IPS DF 4.7 (cell line): ENCODE measurements around the gene GIMAP8.
"Not testable (repeated sequence)": the region's sequence is repeated elsewhere in the genome, so short reads cannot be mapped to it uniquely, and the experiment has no call there.

ENCODE experiments used
- DNase-seq: peaks from one replicate; pipeline ENCODE4 v3.0.0-alpha.2; 2013; ENCODE audit warnings: low spot score; ENCODE audit errors: extremely low read depth

Gene GIMAP8

GRCh38 chr7:150463461-150463860 lies 13.0 kb downstream of the GIMAP8 start:
- DNase-seq = no peak

- no peak for DNase-seq
Measured at GRCh38 chr7:150464962-150465361, 14.5 kb downstream of the GIMAP8 start.

GRCh38 chr7:150465414-150465813 lies 15.0 kb downstream of the GIMAP8 start:
- DNase-seq = no peak

GRCh38 chr7:150466477-150466876 lies 16.0 kb downstream of the GIMAP8 start:
- DNase-seq = no peak

GRCh38 chr7:150468241-150468640 lies 17.8 kb downstream of the GIMAP8 start:
- no peak for DNase-seq

- DNase-seq = no peak
Measured at GRCh38 chr7:150471886-150472285, 21.5 kb downstream of the GIMAP8 start.

- no peak for DNase-seq
Measured at GRCh38 chr7:150473902-150474301, 23.5 kb downstream of the GIMAP8 start.

GRCh38 chr7:150476285-150476684 lies 25.9 kb downstream of the GIMAP8 start:
- DNase-seq = no peak

GRCh38 chr7:150476819-150477631 lies 26.6 kb downstream of the GIMAP8 start:
- DNase-seq = no peak

GRCh38 chr7:150479023-150479716 lies 28.7 kb downstream of the GIMAP8 start:
- no peak for DNase-seq

GRCh38 chr7:150481186-150481920 lies 30.9 kb downstream of the GIMAP8 start:
- no peak for DNase-seq

- no peak for DNase-seq
Measured at GRCh38 chr7:150481922-150482321, 31.5 kb downstream of the GIMAP8 start.

GRCh38 chr7:150483514-150483913 lies 33.1 kb downstream of the GIMAP8 start:
- DNase-seq = not testable (repeated sequence)

- DNase-seq = not testable (repeated sequence)
Measured at GRCh38 chr7:150484071-150484470, 33.6 kb downstream of the GIMAP8 start.

GRCh38 chr7:150487625-150488024 lies 37.2 kb downstream of the GIMAP8 start:
- no peak for DNase-seq

GRCh38 chr7:150489782-150490181 lies 39.4 kb downstream of the GIMAP8 start:
- no peak for DNase-seq

- not testable (repeated sequence) for DNase-seq
Measured at GRCh38 chr7:150493442-150493841, 43.0 kb downstream of the GIMAP8 start.

GRCh38 chr7:150502519-150502918 lies 52.1 kb downstream of the GIMAP8 start:
- DNase-seq = no peak

GRCh38 chr7:150503155-150503554 lies 52.7 kb downstream of the GIMAP8 start:
- DNase-seq = no peak

- no peak for DNase-seq
Measured at GRCh38 chr7:150503581-150503980, 53.2 kb downstream of the GIMAP8 start.

GRCh38 chr7:150507947-150508602 lies 57.6 kb downstream of the GIMAP8 start:
- DNase-seq = no peak

GRCh38 chr7:150511048-150511447 lies 60.6 kb downstream of the GIMAP8 start:
- DNase-seq = no peak
